Endothelial cell of umbilical vein (primary cell): ENCODE measurements around the gene DDOST. TPM values are rescaled to one million over a fixed set of nuclear protein-coding genes. Genes with fewer than 3 reads are reported as not detected.

ENCODE experiments used
- BruUV-seq: library from RNA; stranded (reverse); fragments of 400-500 nt; replicated peaks from 2 replicates; lab custom pipeline; 2021; lab: Mats Ljungman, UMichigan
- CTCF ChIA-PET: fragments of 300-600, 350-600 bp; sonication (Branson Sonifier 250); formaldehyde crosslinking; loops from one replicate; lab custom pipeline; 2021; ENCODE audit warnings: antibody characterized with exemption, inconsistent platforms; lab: Charles Lee
- POLR2A ChIA-PET: fragments of 300-600, 350-600 bp; sonication (Branson Sonifier 250); formaldehyde crosslinking; loops from one replicate; lab custom pipeline; 2021; ENCODE audit warnings: antibody characterized with exemption, inconsistent platforms; lab: Charles Lee
- DNase-seq: peaks from one replicate; pipeline ENCODE4 v3.0.0-alpha.2; 2011; ENCODE audit warnings: low read depth, low spot score
- FAIRE-seq: peaks from 2 replicates; lab custom pipeline; 2011; peaks lifted over from hg19 to GRCh38; lab: Jason Lieb, UNC
- H2AFZ ChIP-seq: 2 replicates; pipeline ENCODE4 v1.6.0; 2012; ENCODE audit warnings: low read depth, low read length, control low read depth, inconsistent platforms
- H3K27ac ChIP-seq: 2 replicates; pipeline ENCODE4 v1.5.1; 2011; ENCODE audit warnings: low read depth, mild to moderate bottlenecking, control low read depth, low read length, moderate library complexity; ENCODE audit not compliant: insufficient read depth
- H3K27me3 ChIP-seq, 2 experiments: 2 replicates each; pipeline versions ENCODE4 v1.6.0 to v1.6.1; 2011; ENCODE audit warnings: low read length in 2 of 2, mixed read lengths in 1 of 2; ENCODE audit not compliant: control insufficient read depth in 2 of 2, insufficient read depth in 2 of 2
- H3K36me3 ChIP-seq, 2 experiments: 2 replicates in 1 of 2; 3 replicates in 1 of 2; pipeline ENCODE4 v1.5.1; 2011; ENCODE audit warnings: low read length in 2 of 2, mild to moderate bottlenecking in 1 of 2, moderate library complexity in 1 of 2; ENCODE audit not compliant: control insufficient read depth in 2 of 2, insufficient read depth in 2 of 2; ENCODE audit errors: extremely low read depth in 1 of 2
- H3K4me1 ChIP-seq: 3 replicates; pipeline ENCODE4 v1.5.1; 2011; ENCODE audit warnings: mild to moderate bottlenecking, low read length; ENCODE audit not compliant: control insufficient read depth, insufficient read depth; ENCODE audit errors: extremely low read depth
- H3K4me2 ChIP-seq: 2 replicates; pipeline ENCODE4 v1.6.1; 2011; ENCODE audit warnings: low read length, control low read depth, mixed read lengths; ENCODE audit not compliant: insufficient read depth
- H3K4me3 ChIP-seq, 3 experiments: fragments of 200-600 bp in 1 of 3; sonication (generic), shearing (Covaris generic) in 1 of 3; replicated peaks in 1 of 3; 2 replicates each; pipeline ENCODE4 v1.5.1; 2011 to 2016; ENCODE audit warnings: control low read depth in 3 of 3, low read length in 3 of 3, mild to moderate bottlenecking in 2 of 3, inconsistent platforms in 1 of 3, low read depth in 1 of 3, moderate library complexity in 1 of 3; ENCODE audit not compliant: insufficient read depth in 1 of 3
- H3K79me2 ChIP-seq: 2 replicates; pipeline ENCODE4 v1.6.0; 2012; ENCODE audit warnings: low read length, inconsistent platforms; ENCODE audit not compliant: control insufficient read depth, insufficient read depth
- H3K9ac ChIP-seq: replicated peaks from 2 replicates; pipeline ENCODE3; 2011; ENCODE audit warnings: low read length, control low read depth; ENCODE audit not compliant: insufficient read depth; ENCODE audit errors: extremely low read depth
- H3K9me1 ChIP-seq: replicated peaks from 3 replicates; pipeline ENCODE4 v1.6.0; 2011; ENCODE audit warnings: mild to moderate bottlenecking, low read length; ENCODE audit not compliant: control insufficient read depth, insufficient read depth; ENCODE audit errors: extremely low read depth
- H3K9me3 ChIP-seq: replicated peaks from 2 replicates; pipeline ENCODE4 v1.5.1; 2012; ENCODE audit warnings: low read length, inconsistent platforms; ENCODE audit not compliant: control insufficient read depth, insufficient read depth
- H4K20me1 ChIP-seq: replicated peaks from 2 replicates; pipeline ENCODE3; 2011; ENCODE audit warnings: mild to moderate bottlenecking, low read length; ENCODE audit not compliant: control insufficient read depth, insufficient read depth; ENCODE audit errors: extremely low read depth
- CTCF ChIP-seq, 2 donors: IDR thresholded peaks; 1 replicate in 1 of 2; 2 replicates in 1 of 2; pipeline ENCODE4 v1.5.1; 2011; ENCODE audit warnings: low read length in 2 of 2, mild to moderate bottlenecking in 2 of 2, moderate library complexity in 2 of 2, control low read depth in 1 of 2, inconsistent platforms in 1 of 2, low read depth in 1 of 2; ENCODE audit not compliant: insufficient read depth in 1 of 2; ENCODE audit errors: extremely low read depth in 1 of 2
- EZH2 ChIP-seq: IDR thresholded peaks from 2 replicates; pipeline ENCODE4 v1.6.1; 2012; ENCODE audit warnings: borderline replicate concordance, low read depth, mild to moderate bottlenecking, moderate library complexity, low read length, inconsistent platforms; ENCODE audit not compliant: severe bottlenecking
- FOS ChIP-seq: IDR thresholded peaks from 2 replicates; pipeline ENCODE4 v1.6.1; 2011; ENCODE audit warnings: mild to moderate bottlenecking, low read length, moderate library complexity, borderline replicate concordance; ENCODE audit not compliant: insufficient read depth
- GATA2 ChIP-seq: IDR thresholded peaks from 2 replicates; pipeline ENCODE4 v1.7.0; 2011; ENCODE audit warnings: low read depth, mild to moderate bottlenecking, moderate library complexity, mixed read lengths, low read length; ENCODE audit not compliant: insufficient read length, insufficient read depth
- JUN ChIP-seq: IDR thresholded peaks from 2 replicates; pipeline ENCODE4 v1.6.1; 2011; ENCODE audit warnings: borderline replicate concordance, low read depth; ENCODE audit not compliant: insufficient read length, insufficient read depth
- MAX ChIP-seq: IDR thresholded peaks from 2 replicates; pipeline ENCODE4 v1.6.1; 2011; ENCODE audit not compliant: insufficient read depth, insufficient read length
- MYC ChIP-seq: IDR thresholded peaks from one replicate; pipeline ENCODE4 v1.6.1; 2011; ENCODE audit warnings: mild to moderate bottlenecking, low read depth, low read length
- POLR2A ChIP-seq: IDR thresholded peaks from 2 replicates; pipeline ENCODE4 v1.6.1; 2012; ENCODE audit warnings: low read depth, mild to moderate bottlenecking, control low read depth, low read length
- POLR2AphosphoS5 ChIP-seq: IDR thresholded peaks from 2 replicates; pipeline ENCODE4 v1.6.1; 2012; ENCODE audit warnings: low read depth, mild to moderate bottlenecking, control low read depth, low read length, moderate library complexity; ENCODE audit not compliant: insufficient read depth
- dilution Hi-C: fragments of 300-500 bp; cut with MboI; formaldehyde crosslinking; loops from one replicate; pipeline ENCODE4 v1.15.0; 2019; ENCODE audit warnings: low sequenced_read_pairs; ENCODE audit not compliant: extremely low pct_ligation_motif_present
- intact Hi-C: fragments of 100-400 bp; cut with micrococcal nuclease; formaldehyde crosslinking; loops from one replicate; pipeline ENCODE4 v1.10.0; 2022
- polyA plus RNA-seq, 4 experiments: library from polyadenylated mRNA; depleted of rRNA in 3 of 4; stranded (reverse) in 3 of 4; unstranded in 1 of 4; fragments of >200 nt; gene quantifications; 2 replicates each; pipeline versions ENCODE4 v1.2.1 to v1.2.3, GENCODE V29; 2011 to 2012; ENCODE audit warnings: missing spikeins in 1 of 4
- total RNA-seq: library from RNA; stranded (reverse); gene quantifications from 2 replicates; pipeline ENCODE4 v1.2.3, GENCODE V29; 2021

Gene DDOST
- total and polyA plus RNA-seq, 2 donors (not counting 3 experiments of a cell fraction or from before 2014, with no cell fraction given) = 319 to 533 TPM

- Histone ChIP-seq H3K36me3 (peaks cover 2 to 23% of the 10 kb centered on the region in 2 experiments), H3K4me3 (no peak overlapping the region), H3K9ac (no peak overlapping the region), H3K79me2 (no peaks in the 10 kb centered on the region), H2AFZ (no peak overlapping the region), H3K9me3 (no peaks in the 10 kb centered on the region), H3K4me2 (no peak overlapping the region), H4K20me1 (no peaks in the 10 kb centered on the region), H3K27ac (no peak overlapping the region), H3K27me3 (no peaks in the 10 kb centered on the region), H3K4me1 (no peaks in the 10 kb centered on the region), H3K9me1 (no peaks in the 10 kb centered on the region)
- dilution Hi-C loops = no loop called here
- FAIRE-seq = no peak
- TF ChIP-seq EZH2 = no peak
- no peak for TF ChIP-seq GATA2
- TF ChIP-seq FOS = no peak
- no peak for TF ChIP-seq JUN
- no peak for TF ChIP-seq MYC
- no peak for TF ChIP-seq POLR2AphosphoS5
- no peak for TF ChIP-seq MAX
- TF ChIP-seq CTCF (IDR thresholded peaks at IDR 0.05; ENCODE audit: extremely low read depth in 1 of 2, insufficient read depth in 1 of 2, low read depth in 1 of 2, low read length in 2 of 2) = no peak
- TF ChIP-seq POLR2A = no peak
- intact Hi-C loops = no loop called here
- BruUV-seq = no TSS peak
- DNase-seq = no peak
- POLR2A ChIA-PET = no interaction called here
- CTCF ChIA-PET = interaction anchor here (0.9 to 1.3 kb wide), 2 partner anchors 9 to 68 kb away, joined by 3 to 4 read pairs; no protein-coding TSS in a partner anchor
These were observed 18.1 kb downstream of the DDOST start for GRCh38 chr1:20643080-20643479.
